ENCODE results near the gene GASK1A.

GASK1A gene

DNA sequence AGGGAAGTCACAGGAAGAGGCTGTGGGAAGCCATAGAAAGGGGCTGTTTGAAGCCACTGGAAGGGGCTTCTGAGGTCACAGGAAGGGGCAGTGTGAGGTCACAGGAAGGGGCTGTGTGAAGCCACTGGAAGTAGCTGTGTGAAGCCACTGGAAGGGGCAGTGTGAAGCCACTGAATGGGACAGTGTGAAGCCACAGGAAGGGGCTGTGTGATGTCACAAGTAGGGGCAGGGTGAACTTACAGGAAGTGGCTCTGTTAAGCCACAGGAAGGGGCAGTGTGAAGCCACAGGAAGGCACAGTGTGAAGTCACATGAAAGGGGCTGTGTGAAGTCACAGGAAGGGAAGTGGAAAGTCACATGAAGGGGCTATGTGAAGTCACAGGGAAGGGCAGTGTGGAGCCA, 33.1 kb downstream of the GASK1A start:
- TF ChIP-seq, protein P1, sequence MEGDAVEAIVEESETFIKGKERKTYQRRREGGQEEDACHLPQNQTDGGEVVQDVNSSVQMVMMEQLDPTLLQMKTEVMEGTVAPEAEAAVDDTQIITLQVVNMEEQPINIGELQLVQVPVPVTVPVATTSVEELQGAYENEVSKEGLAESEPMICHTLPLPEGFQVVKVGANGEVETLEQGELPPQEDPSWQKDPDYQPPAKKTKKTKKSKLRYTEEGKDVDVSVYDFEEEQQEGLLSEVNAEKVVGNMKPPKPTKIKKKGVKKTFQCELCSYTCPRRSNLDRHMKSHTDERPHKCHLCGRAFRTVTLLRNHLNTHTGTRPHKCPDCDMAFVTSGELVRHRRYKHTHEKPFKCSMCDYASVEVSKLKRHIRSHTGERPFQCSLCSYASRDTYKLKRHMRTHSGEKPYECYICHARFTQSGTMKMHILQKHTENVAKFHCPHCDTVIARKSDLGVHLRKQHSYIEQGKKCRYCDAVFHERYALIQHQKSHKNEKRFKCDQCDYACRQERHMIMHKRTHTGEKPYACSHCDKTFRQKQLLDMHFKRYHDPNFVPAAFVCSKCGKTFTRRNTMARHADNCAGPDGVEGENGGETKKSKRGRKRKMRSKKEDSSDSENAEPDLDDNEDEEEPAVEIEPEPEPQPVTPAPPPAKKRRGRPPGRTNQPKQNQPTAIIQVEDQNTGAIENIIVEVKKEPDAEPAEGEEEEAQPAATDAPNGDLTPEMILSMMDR (IDR thresholded peaks at IDR 0.05; ENCODE audit: borderline replicate concordance, extremely low read depth, low read length, poor library complexity, severe bottlenecking): no peak
- no peak for TF ChIP-seq EZH2 (IDR thresholded peaks at IDR 0.05; ENCODE audit: borderline replicate concordance, low read depth, low read length, severe bottlenecking)
- ATAC-seq (ENCODE audit: insufficient read depth, low read depth): no peak
- H3K4me2 ChIP-seq (ENCODE audit: insufficient read depth, low read length): no peak overlapping the region
- H3K4me1 ChIP-seq (ENCODE audit: insufficient read depth, low read length): peaks cover 9% of the 10 kb centered on the region; the same call in 1 of the 2 replicates
- no peaks in the 10 kb centered on the region for H4K20me1 ChIP-seq (ENCODE audit: insufficient read depth, low read length)
- no peak overlapping the region for H3K9ac ChIP-seq (ENCODE audit: low read depth, low read length)
- peaks cover 52% of the 10 kb centered on the region for H3K9me3 ChIP-seq (ENCODE audit: insufficient read depth, low read length, severe bottlenecking)
- H3K27ac ChIP-seq (ENCODE audit: low read length): peak overlapping the region; percentile 26; the same call in 1 of the 2 replicates
- H3K36me3 ChIP-seq (ENCODE audit: insufficient read depth, low read length): no peaks in the 10 kb centered on the region
- no peaks in the 10 kb centered on the region for H3K79me2 ChIP-seq (ENCODE audit: insufficient read depth, low read length)
- H2AFZ ChIP-seq (ENCODE audit: low read depth, low read length): no peak overlapping the region
- no peak for DNase-seq
- H3K27me3 ChIP-seq (ENCODE audit: insufficient read depth, low read length, poor library complexity): no peaks in the 10 kb centered on the region
- no peak overlapping the region for H3K4me3 ChIP-seq (ENCODE audit: low read depth in 1 of 2, low read length in 2 of 2)

GRCh38 chr3:43013256-43013655, 34.1 kb downstream of the GASK1A start:
- no peak overlapping the region for H2AFZ ChIP-seq (ENCODE audit: low read depth, low read length)

GRCh38 chr3:43013743-43014155, 34.6 kb downstream of the GASK1A start:
- peaks cover 52% of the 10 kb centered on the region for H3K9me3 ChIP-seq (ENCODE audit: insufficient read depth, low read length, severe bottlenecking)
- H3K27ac ChIP-seq (ENCODE audit: low read length): peak overlapping the region; percentile 76
- ATAC-seq (ENCODE audit: insufficient read depth, low read depth) (peak; percentile 22), DNase-seq (peak; percentile 43)
- H2AFZ ChIP-seq (ENCODE audit: low read depth, low read length): no peak overlapping the region
- no peak for TF ChIP-seq EZH2 (IDR thresholded peaks at IDR 0.05; ENCODE audit: borderline replicate concordance, low read depth, low read length, severe bottlenecking)
- TF ChIP-seq, protein P1 (IDR thresholded peaks at IDR 0.05; ENCODE audit: borderline replicate concordance, extremely low read depth, low read length, poor library complexity, severe bottlenecking): no peak
- peaks cover 9% of the 10 kb centered on the region; the same call in 1 of the 2 replicates for H3K4me1 ChIP-seq (ENCODE audit: insufficient read depth, low read length)
- no peaks in the 10 kb centered on the region for H3K36me3 ChIP-seq (ENCODE audit: insufficient read depth, low read length)
- no peaks in the 10 kb centered on the region for H3K79me2 ChIP-seq (ENCODE audit: insufficient read depth, low read length)
- H4K20me1 ChIP-seq (ENCODE audit: insufficient read depth, low read length): no peaks in the 10 kb centered on the region
- no peaks in the 10 kb centered on the region for H3K27me3 ChIP-seq (ENCODE audit: insufficient read depth, low read length, poor library complexity)
- no peak overlapping the region for H3K9ac ChIP-seq (ENCODE audit: low read depth, low read length)
- no peak overlapping the region for H3K4me2 ChIP-seq (ENCODE audit: insufficient read depth, low read length)
- H3K4me3 ChIP-seq (ENCODE audit: low read depth in 1 of 2, low read length in 2 of 2): 0 out of 4 replicates have a peak overlapping the region, but pooled peaks of 1 of the 2 experiments have one; percentile 19

More at GRCh38 chr3:43013256-43013655, 34.1 kb downstream of the GASK1A start:
- peaks cover 52% of the 10 kb centered on the region for H3K9me3 ChIP-seq (ENCODE audit: insufficient read depth, low read length, severe bottlenecking)
- H3K4me1 ChIP-seq (ENCODE audit: insufficient read depth, low read length): peaks cover 9% of the 10 kb centered on the region; the same call in 1 of the 2 replicates
- ATAC-seq (ENCODE audit: insufficient read depth, low read depth): 0 out of 3 replicates have a peak, but pooled peaks have one; percentile 3
- no peaks in the 10 kb centered on the region for H3K36me3 ChIP-seq (ENCODE audit: insufficient read depth, low read length)
- H3K27me3 ChIP-seq (ENCODE audit: insufficient read depth, low read length, poor library complexity): no peaks in the 10 kb centered on the region
- peak overlapping the region; percentile 76 for H3K27ac ChIP-seq (ENCODE audit: low read length)
- H3K4me2 ChIP-seq (ENCODE audit: insufficient read depth, low read length): no peak overlapping the region
- no peak for TF ChIP-seq EZH2 (IDR thresholded peaks at IDR 0.05; ENCODE audit: borderline replicate concordance, low read depth, low read length, severe bottlenecking)
- TF ChIP-seq, protein P1 (IDR thresholded peaks at IDR 0.05; ENCODE audit: borderline replicate concordance, extremely low read depth, low read length, poor library complexity, severe bottlenecking): no peak
- peak overlapping the region in 1 of 2 experiments; percentile 19; a peak in 1 of 4 replicates for H3K4me3 ChIP-seq (ENCODE audit: low read depth in 1 of 2, low read length in 2 of 2)
- no peak for DNase-seq
- no peaks in the 10 kb centered on the region for H4K20me1 ChIP-seq (ENCODE audit: insufficient read depth, low read length)
- H3K9ac ChIP-seq (ENCODE audit: low read depth, low read length): no peak overlapping the region
- H3K79me2 ChIP-seq (ENCODE audit: insufficient read depth, low read length): no peaks in the 10 kb centered on the region
